Hepatocyte (in vitro differentiated cells): ENCODE data around the gene ARHGAP18. TPM values are rescaled to one million over a fixed set of nuclear protein-coding genes. Genes with fewer than 3 reads are reported as not detected.
"Not testable (repeated sequence)": the region's sequence is repeated elsewhere in the genome, so short reads cannot be mapped to it uniquely, and the experiment has no call there.

Source experiments
- DNase-seq: peaks from one replicate; pipeline ENCODE4 v3.0.0-alpha.2; 2016; ENCODE audit warnings: low spot score
- H2AFZ ChIP-seq: fragments of 200-600 bp; sonication (generic); 2 replicates; pipeline ENCODE4 v1.6.0; 2016; ENCODE audit warnings: antibody characterized with exemption, mild to moderate bottlenecking
- H3K27ac ChIP-seq: fragments of 200-600 bp; sonication (generic); 2 replicates; pipeline ENCODE4 v1.5.1; 2016; ENCODE audit warnings: mild to moderate bottlenecking
- H3K27me3 ChIP-seq: fragments of 200-600 bp; sonication (generic); 2 replicates; pipeline ENCODE4 v1.6.1; 2016
- H3K36me3 ChIP-seq: fragments of 200-600 bp; sonication (generic); replicated peaks from 2 replicates; pipeline ENCODE4 v1.5.1; 2016; ENCODE audit warnings: low read depth; ENCODE audit not compliant: insufficient read depth
- H3K4me1 ChIP-seq: fragments of 200-600 bp; sonication (generic); 2 replicates; pipeline ENCODE4 v1.5.1; 2016; ENCODE audit warnings: mild to moderate bottlenecking, moderate library complexity; ENCODE audit not compliant: insufficient read depth
- H3K4me2 ChIP-seq: fragments of 200-600 bp; sonication (generic); 2 replicates; pipeline ENCODE4 v1.6.0; 2016
- H3K4me3 ChIP-seq: fragments of 200-600 bp; sonication (generic); 2 replicates; pipeline ENCODE4 v1.5.1; 2016; ENCODE audit warnings: mild to moderate bottlenecking
- H3K79me2 ChIP-seq: fragments of 200-600 bp; sonication (generic); 2 replicates; pipeline ENCODE4 v1.6.0; 2017; ENCODE audit warnings: mild to moderate bottlenecking
- H3K9me2 ChIP-seq: fragments of 200-600 bp; sonication (generic); replicated peaks from 2 replicates; pipeline ENCODE4 v1.6.0; 2017; ENCODE audit warnings: mild to moderate bottlenecking; ENCODE audit not compliant: insufficient read depth
- H3K9me3 ChIP-seq: fragments of 200-600 bp; sonication (generic); 2 replicates; pipeline ENCODE4 v1.5.1; 2016; ENCODE audit warnings: low read depth, mild to moderate bottlenecking
- H4K20me1 ChIP-seq: fragments of 200-600 bp; sonication (generic); 2 replicates; pipeline ENCODE4 v1.6.0; 2016; ENCODE audit warnings: mild to moderate bottlenecking; ENCODE audit not compliant: insufficient read depth, poor library complexity, severe bottlenecking
- CTCF ChIP-seq: fragments of 200-600 bp; sonication (generic); IDR thresholded peaks from 2 replicates; pipeline ENCODE4 v1.5.1; 2016; ENCODE audit warnings: antibody characterized with exemption, mild to moderate bottlenecking; ENCODE audit not compliant: poor library complexity
- EZH2 ChIP-seq: fragments of 200-600 bp; sonication (generic); IDR thresholded peaks from 2 replicates; pipeline ENCODE4 v1.6.1; 2016; ENCODE audit warnings: antibody characterized with exemption, mild to moderate bottlenecking, borderline replicate concordance
- EZH2phosphoT487 ChIP-seq: fragments of 200-600 bp; sonication (generic); IDR thresholded peaks from one replicate; pipeline ENCODE4 v1.6.1; 2018; ENCODE audit warnings: antibody characterized with exemption, mild to moderate bottlenecking, low read depth, moderate library complexity; ENCODE audit not compliant: unreplicated experiment, severe bottlenecking
- WGBS: methylation state at CpG from one replicate; pipeline ENCODE4 v1.1.6; 2016; ENCODE audit warnings: low lambda C conversion rate; ENCODE audit errors: missing lambda C conversion rate; 5-methylcytosine and 5-hydroxymethylcytosine counted together
- polyA plus RNA-seq: library from polyadenylated mRNA; unstranded; fragments of >200 nt; fragmentation: Nextera tagmentation; extraction: Ambion mirVana; gene quantifications from 2 replicates; pipeline ENCODE4 v1.2.1, GENCODE V29; 2016
- total RNA-seq: library from RNA; depleted of rRNA; stranded (reverse); fragments of >200 nt; gene quantifications from 2 replicates; pipeline ENCODE4 v1.2.3, GENCODE V29; 2014

ARHGAP18 gene
- total and polyA plus RNA-seq, 2 experiments from 2014 or later: 14.7 to 34.8 TPM

- peak overlapping the region; percentile 3 for H3K27ac ChIP-seq
- no peaks in the 10 kb centered on the region for H3K9me2 ChIP-seq
- H3K27me3 ChIP-seq: no peaks in the 10 kb centered on the region
- no peaks in the 10 kb centered on the region for H3K36me3 ChIP-seq
- no peaks in the 10 kb centered on the region for H3K79me2 ChIP-seq
- H3K9me3 ChIP-seq: no peaks in the 10 kb centered on the region
- H3K4me1 ChIP-seq: no peaks in the 10 kb centered on the region
- no peak overlapping the region for H3K4me3 ChIP-seq
- H2AFZ ChIP-seq: peak overlapping the region; percentile 22
- peak overlapping the region; percentile 61 for H3K4me2 ChIP-seq
- peak; percentile 65 for DNase-seq
- TF ChIP-seq CTCF (peak; percentile 91), EZH2phosphoT487 (no peak)
- 26% methylated on average over 10 of the region's 10 CpGs for WGBS
- H4K20me1 ChIP-seq: no peaks in the 10 kb centered on the region
Observed at GRCh38 chr6:129575378-129576118, 134.4 kb downstream of the ARHGAP18 start.

- not testable (repeated sequence) for H3K79me2 ChIP-seq
Observed at GRCh38 chr6:129574605-129575004, 135.4 kb downstream of the ARHGAP18 start.

GRCh38 chr6:129570929-129571328 lies 139.0 kb downstream of the ARHGAP18 start:
- not testable (repeated sequence) for H3K4me1 ChIP-seq, H3K4me3 ChIP-seq, H2AFZ ChIP-seq, H4K20me1 ChIP-seq, H3K9me2 ChIP-seq, H3K9me3 ChIP-seq, H3K4me2 ChIP-seq, DNase-seq, H3K36me3 ChIP-seq, H3K79me2 ChIP-seq, H3K27me3 ChIP-seq, H3K27ac ChIP-seq
- 100% methylated on average over 1 of the region's 1 CpG for WGBS

More at GRCh38 chr6:129574605-129575004, 135.4 kb downstream of the ARHGAP18 start:
- not testable (repeated sequence) for H3K27ac ChIP-seq, H3K4me3 ChIP-seq, H3K9me2 ChIP-seq, H3K9me3 ChIP-seq, H2AFZ ChIP-seq, H3K4me2 ChIP-seq, H3K36me3 ChIP-seq, H3K4me1 ChIP-seq, H3K27me3 ChIP-seq, DNase-seq, H4K20me1 ChIP-seq
- 96% methylated on average over 5 of the region's 5 CpGs for WGBS

- DNase-seq: no peak
- WGBS: 82% methylated on average over 4 of the region's 4 CpGs
- TF ChIP-seq EZH2: no peak
- no peak for TF ChIP-seq EZH2phosphoT487
- TF ChIP-seq CTCF: no peak
Observed at GRCh38 chr6:129568015-129568414, 142.0 kb downstream of the ARHGAP18 start.

More at GRCh38 chr6:129568015-129568414, 142.0 kb downstream of the ARHGAP18 start:
- H3K36me3 ChIP-seq: no peaks in the 10 kb centered on the region
- H3K27ac ChIP-seq: no peak overlapping the region
- H2AFZ ChIP-seq: no peak overlapping the region
- no peaks in the 10 kb centered on the region for H4K20me1 ChIP-seq
- no peaks in the 10 kb centered on the region for H3K9me3 ChIP-seq
- H3K9me2 ChIP-seq: no peaks in the 10 kb centered on the region
- no peak overlapping the region for H3K4me2 ChIP-seq
- H3K4me3 ChIP-seq: no peak overlapping the region
- H3K27me3 ChIP-seq: no peaks in the 10 kb centered on the region
- H3K79me2 ChIP-seq: no peaks in the 10 kb centered on the region
- H3K4me1 ChIP-seq: no peaks in the 10 kb centered on the region
